Amniotic epithelial cell (primary cell): Measurements from ENCODE around the gene DUSP22.

Experiments
- DNase-seq: peaks from one replicate; pipeline ENCODE4 v3.0.0-alpha.2; 2010; ENCODE audit warnings: low read depth

Gene DUSP22

GRCh38 chr6:397056-397455 is 104.8 kb downstream of the DUSP22 start:
- no peak for DNase-seq

DNA sequence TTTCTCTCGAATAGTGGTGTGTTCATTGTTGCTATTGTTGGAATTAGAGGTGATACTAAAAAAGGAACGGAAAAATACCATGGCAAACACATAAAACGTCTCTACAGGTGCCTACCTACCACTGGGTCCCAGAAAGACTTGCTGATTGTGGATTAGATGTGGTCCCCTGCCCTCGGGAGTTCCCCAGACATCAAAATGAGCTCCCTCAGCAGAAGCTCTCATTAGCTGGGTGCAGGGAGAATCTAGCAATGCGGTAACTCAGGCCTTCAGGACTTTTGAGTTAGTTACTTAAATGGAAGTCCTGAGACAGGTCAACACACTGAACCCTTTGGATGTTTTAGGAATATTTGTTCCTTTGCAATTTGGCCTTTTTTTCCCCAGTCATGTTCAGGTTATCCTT is 105.3 kb downstream of the DUSP22 start:
- DNase-seq: no peak

DNA sequence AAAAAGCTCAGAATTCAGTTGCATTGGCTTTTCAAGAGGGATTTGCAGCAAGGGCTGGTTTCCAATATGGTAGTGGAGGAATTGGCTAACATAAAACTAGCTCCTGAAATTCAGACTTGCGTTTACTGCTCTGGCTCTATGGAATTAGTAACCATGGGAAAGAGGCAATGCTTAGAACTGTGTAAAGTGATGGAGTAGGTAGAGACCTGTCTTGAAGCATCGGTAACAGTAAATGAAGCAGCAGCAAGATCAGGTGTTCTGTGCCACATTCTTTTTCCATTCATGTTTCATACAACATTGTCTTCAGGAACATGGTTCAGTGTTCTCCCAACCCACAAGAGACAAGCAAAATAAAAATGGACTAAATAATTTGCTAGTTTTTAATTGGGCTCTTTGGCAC is 105.8 kb downstream of the DUSP22 start:
- no peak for DNase-seq

DNA sequence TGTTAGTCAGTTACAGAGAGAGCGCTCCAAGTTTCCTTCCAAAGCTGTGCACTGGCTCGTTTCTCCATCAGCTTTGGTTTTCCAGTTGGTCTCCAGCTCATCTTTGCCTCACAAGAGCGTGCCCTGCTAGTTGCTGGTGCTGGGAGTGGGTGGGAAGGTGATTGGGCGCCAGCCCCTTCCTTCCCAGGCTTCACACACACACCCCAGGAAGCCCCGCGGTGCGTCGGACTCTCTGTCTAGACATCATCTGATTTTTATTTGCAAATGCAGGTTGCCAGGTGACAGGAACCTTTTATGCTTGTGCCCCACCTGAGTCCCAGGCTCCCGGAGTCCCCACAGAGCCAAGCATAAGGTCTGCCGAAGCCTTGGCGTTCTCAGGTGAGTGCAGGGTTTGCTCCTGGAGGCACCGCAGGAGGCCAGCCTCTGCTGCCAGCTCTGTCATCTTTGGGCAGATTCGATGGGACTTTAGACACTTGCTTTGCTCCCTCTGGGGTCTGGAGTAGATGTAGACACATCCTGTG is 106.3 kb downstream of the DUSP22 start:
- no peak for DNase-seq

- DNase-seq: no peak
Observed at GRCh38 chr6:399785-400534, 107.7 kb downstream of the DUSP22 start.

DNA sequence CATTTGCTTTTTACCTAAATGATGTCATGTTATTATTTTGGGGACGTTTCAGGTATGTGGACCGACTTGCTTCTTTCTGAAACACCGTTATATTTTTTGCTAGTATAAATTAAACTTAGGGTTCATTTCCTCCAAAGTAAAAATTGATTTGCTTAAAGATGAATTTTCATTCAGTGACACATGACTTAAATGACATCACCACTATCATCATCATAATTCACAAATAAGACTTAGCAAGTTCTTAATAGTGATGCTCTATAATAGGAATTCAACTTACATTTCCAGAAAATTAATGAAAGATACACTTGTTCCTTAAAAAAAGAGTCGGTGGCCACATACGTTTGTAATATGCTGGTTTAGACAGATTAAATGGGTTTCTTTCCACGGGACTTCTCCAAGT is 108.5 kb downstream of the DUSP22 start:
- no peak for DNase-seq
